Tibial artery (tissue), 4 donors: ENCODE results near the gene VAV2.

ENCODE experiments used
- DNase-seq, 2 donors: peaks; one replicate each; pipeline ENCODE4 v3.0.0-alpha.2; 2019
- H3K27ac ChIP-seq, 2 donors: fragments of 200-600 bp; sonication (generic) in 1 of 2; 1 replicate in 1 of 2; 2 replicates in 1 of 2; pipeline ENCODE4 v1.5.1; 2018 to 2019; ENCODE audit warnings: mild to moderate bottlenecking in 1 of 2
- H3K27me3 ChIP-seq, 2 donors: fragments of 200-600 bp; sonication (generic) in 1 of 2; one replicate each; pipeline versions ENCODE4 v1.5.1 to v1.6.0; 2016 to 2019
- H3K36me3 ChIP-seq, 3 donors: fragments of 200-600 bp; sonication (generic) in 2 of 3; one replicate each; pipeline ENCODE4 v1.5.1; 2016 to 2019; ENCODE audit warnings: mild to moderate bottlenecking in 2 of 3
- H3K4me1 ChIP-seq, 4 donors: fragments of 200-600 bp; sonication (generic) in 2 of 4; 1 replicate in 3 of 4; 2 replicates in 1 of 4; pipeline ENCODE4 v1.5.1; 2016 to 2019
- H3K4me3 ChIP-seq, 2 donors: fragments of 200-600 bp; sonication (generic) in 1 of 2; 1 replicate in 1 of 2; 2 replicates in 1 of 2; pipeline ENCODE4 v1.5.1; 2018 to 2019; ENCODE audit warnings: mild to moderate bottlenecking in 2 of 2
- H3K9me3 ChIP-seq, 3 donors: fragments of 200-600 bp; sonication (generic) in 1 of 3; one replicate each; pipeline ENCODE4 v1.5.1; 2016 to 2019
- intact Hi-C: fragments of 100-400 bp; cut with DNase I; formaldehyde crosslinking; loops from one replicate; pipeline ENCODE4 v1.15.0; 2023; ENCODE audit warnings: low total_unique reads
- TF ChIP-seq, protein P1 (sequence below), 2 experiments: fragments of 200-600 bp in 1 of 2; fragments of 450-650 bp in 1 of 2; IDR thresholded peaks; one replicate each; pipeline ENCODE4 v1.5.1; 2017 to 2019; ENCODE audit warnings: antibody characterized with exemption in 2 of 2, mild to moderate bottlenecking in 1 of 2, moderate library complexity in 1 of 2

The VAV2 gene

GRCh38 chr9:134033516-134034214 lies 41.5 kb upstream of the VAV2 start:
- intact Hi-C loops, result no loop called here
- Histone ChIP-seq H3K4me3 (no peak overlapping the region), H3K27me3 (no peaks in the 10 kb centered on the region), H3K27ac (no peak overlapping the region), H3K9me3 (peaks cover 0 to 4% (median 0%) of the 10 kb centered on the region in 3 donors), H3K36me3 (peaks cover 54 to 97% (median 72%) of the 10 kb centered on the region in 3 donors), H3K4me1 (no peaks in the 10 kb centered on the region)
- TF ChIP-seq, protein P1, sequence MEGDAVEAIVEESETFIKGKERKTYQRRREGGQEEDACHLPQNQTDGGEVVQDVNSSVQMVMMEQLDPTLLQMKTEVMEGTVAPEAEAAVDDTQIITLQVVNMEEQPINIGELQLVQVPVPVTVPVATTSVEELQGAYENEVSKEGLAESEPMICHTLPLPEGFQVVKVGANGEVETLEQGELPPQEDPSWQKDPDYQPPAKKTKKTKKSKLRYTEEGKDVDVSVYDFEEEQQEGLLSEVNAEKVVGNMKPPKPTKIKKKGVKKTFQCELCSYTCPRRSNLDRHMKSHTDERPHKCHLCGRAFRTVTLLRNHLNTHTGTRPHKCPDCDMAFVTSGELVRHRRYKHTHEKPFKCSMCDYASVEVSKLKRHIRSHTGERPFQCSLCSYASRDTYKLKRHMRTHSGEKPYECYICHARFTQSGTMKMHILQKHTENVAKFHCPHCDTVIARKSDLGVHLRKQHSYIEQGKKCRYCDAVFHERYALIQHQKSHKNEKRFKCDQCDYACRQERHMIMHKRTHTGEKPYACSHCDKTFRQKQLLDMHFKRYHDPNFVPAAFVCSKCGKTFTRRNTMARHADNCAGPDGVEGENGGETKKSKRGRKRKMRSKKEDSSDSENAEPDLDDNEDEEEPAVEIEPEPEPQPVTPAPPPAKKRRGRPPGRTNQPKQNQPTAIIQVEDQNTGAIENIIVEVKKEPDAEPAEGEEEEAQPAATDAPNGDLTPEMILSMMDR (IDR thresholded peaks at IDR 0.05), result no peak
- DNase-seq, result no peak

DNA sequence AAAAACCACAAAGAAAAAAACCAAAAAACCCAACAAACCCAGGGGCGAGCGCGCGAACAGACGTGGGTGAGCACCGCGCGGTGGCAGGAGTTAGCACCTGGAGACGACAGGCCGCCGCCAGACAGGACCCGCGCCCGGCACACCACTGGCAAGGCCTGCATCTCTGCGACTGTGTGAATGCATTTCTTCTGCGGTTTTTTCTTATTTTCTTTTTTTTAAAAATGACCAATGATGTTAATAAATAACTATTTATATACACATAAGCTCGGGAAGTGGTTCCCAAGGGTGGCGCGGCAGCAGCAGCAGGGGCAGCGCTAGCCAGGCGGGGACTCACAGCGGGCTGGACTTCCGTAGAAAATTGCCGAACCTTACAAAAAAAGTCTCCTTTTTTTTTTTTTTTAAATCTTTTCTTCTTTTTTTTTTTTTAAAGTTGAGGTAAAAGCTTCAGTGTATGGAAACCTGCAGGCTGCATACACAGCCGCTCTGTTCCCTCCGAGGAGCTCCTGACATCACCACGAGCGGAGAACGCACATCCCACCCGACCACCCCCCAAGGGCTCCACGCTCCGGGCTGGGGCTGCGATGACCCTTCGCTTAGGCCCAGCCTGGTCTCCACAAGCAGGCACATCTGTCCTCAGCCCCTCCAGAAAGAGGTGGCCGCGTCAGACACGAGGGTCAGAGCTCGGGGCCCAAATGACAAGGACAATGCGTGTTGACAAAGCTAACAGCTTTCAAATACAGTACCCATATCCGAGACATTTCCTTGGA lies 40.5 kb upstream of the VAV2 start:
- no peak for DNase-seq
- no peaks in the 10 kb centered on the region for H3K27me3 ChIP-seq
- peaks cover 51 to 96% (median 63%) of the 10 kb centered on the region in 3 donors for H3K36me3 ChIP-seq
- H3K4me1 ChIP-seq, result no peaks in the 10 kb centered on the region
- intact Hi-C loops, result no loop called here
- no peak overlapping the region for H3K4me3 ChIP-seq
- no peaks in the 10 kb centered on the region for H3K9me3 ChIP-seq
- TF ChIP-seq, protein P1 (IDR thresholded peaks at IDR 0.05), result no peak
- H3K27ac ChIP-seq, result no peak overlapping the region

DNA sequence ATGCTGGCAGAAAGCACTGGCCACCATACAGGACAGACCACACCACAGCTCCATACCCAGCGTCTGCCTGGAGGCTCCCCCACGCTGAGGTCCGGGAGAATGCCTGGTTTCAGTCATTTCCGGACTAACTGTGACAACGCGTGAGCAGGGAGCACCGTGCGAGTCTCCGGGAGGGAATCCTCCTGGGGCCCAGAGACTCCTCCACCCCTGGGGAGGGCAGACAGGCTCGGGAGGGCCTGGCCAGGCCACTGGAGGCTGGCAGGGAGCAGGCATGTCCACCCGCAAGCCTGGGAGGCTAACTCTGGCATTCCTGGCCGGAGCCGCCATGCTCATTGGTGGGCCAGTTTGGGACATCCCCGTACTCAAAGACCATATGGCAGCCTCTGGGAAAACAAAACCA lies 39.7 kb upstream of the VAV2 start:
- Histone ChIP-seq H3K4me1 (peaks cover 0 to under 1% (median 0%) of the 10 kb centered on the region in 4 donors), H3K27ac (no peak overlapping the region), H3K4me3 (no peak overlapping the region), H3K27me3 (no peaks in the 10 kb centered on the region), H3K36me3 (peaks cover 51 to 96% (median 66%) of the 10 kb centered on the region in 3 donors), H3K9me3 (no peaks in the 10 kb centered on the region)
- TF ChIP-seq, protein P1 (IDR thresholded peaks at IDR 0.05), result no peak
- DNase-seq, result no peak
- intact Hi-C loops, result no loop called here

GRCh38 chr9:134030821-134031470 lies 38.8 kb upstream of the VAV2 start:
- TF ChIP-seq, protein P1 (IDR thresholded peaks at IDR 0.05), result no peak
- peaks cover 48 to 93% (median 63%) of the 10 kb centered on the region in 3 donors for H3K36me3 ChIP-seq
- no peaks in the 10 kb centered on the region for H3K27me3 ChIP-seq
- H3K4me3 ChIP-seq, result no peak overlapping the region
- no peaks in the 10 kb centered on the region for H3K9me3 ChIP-seq
- intact Hi-C loops, result no loop called here
- H3K27ac ChIP-seq, result no peak overlapping the region
- DNase-seq, result no peak
- peaks cover 0 to 9% (median 6%) of the 10 kb centered on the region in 4 donors for H3K4me1 ChIP-seq

DNA sequence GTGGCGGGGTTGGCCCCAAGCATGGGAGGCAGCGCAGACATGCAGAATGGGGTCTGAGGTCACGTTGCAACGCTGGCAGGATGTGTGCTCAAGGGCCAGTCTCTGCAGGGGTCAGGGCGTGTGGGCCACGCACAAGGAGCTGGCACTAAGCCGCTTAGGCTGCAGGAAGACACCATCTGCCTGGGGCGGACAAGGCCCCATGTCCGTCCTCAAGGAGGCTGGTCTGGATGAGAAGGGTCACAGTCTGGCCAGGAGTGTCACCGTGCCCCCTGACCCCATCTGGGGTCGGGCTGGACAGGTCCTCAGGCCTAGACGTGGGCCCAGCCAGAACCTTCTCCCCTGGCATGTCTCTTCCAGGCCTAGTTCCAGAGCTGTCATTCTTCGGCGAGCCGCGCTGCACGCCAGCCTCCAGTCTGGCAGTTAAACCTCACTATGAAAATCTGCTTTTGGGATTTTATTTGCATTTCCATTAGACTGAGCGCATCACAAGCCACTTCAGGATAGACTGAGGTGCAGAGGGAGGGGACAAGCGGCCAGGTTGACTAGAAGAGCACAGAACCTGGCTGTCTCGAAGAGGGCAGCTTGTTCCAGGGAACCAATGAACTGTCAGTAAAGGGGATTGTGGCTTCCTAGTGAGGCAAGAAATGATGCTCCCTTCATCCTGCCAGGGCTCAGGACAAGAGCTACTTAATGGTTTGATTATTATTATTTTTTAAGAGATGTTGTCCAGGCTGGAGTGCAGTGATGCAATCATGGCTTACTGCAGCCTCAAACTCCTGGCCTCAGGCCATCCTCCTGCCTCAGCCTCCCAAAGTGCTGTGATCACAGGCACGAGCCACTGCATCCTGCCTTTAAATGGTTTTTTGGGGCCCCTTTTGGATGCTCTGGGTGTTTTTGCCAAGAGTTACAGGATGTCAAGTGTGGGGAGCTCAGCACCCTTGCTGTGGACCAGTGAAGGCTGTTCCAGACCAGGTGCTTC lies 37.4 kb upstream of the VAV2 start:
- H3K4me1 ChIP-seq, result peaks cover 0 to 14% (median 8%) of the 10 kb centered on the region in 4 donors
- no peaks in the 10 kb centered on the region for H3K27me3 ChIP-seq
- H3K4me3 ChIP-seq, result no peak overlapping the region
- intact Hi-C loops, result loop anchor here (5.0 kb wide), 1 partner anchor 38 kb away; the partner anchor contains the start of gene BRD3
- peaks cover 35 to 79% (median 49%) of the 10 kb centered on the region in 3 donors for H3K36me3 ChIP-seq
- H3K27ac ChIP-seq, result no peak overlapping the region
- no peaks in the 10 kb centered on the region for H3K9me3 ChIP-seq
- TF ChIP-seq, protein P1 (IDR thresholded peaks at IDR 0.05), result no peak
- DNase-seq, result no peak
